ENCODE results near the gene PLGLB1.
A peak's percentile ranks its signal among the peaks of the same experiment; 100 is the strongest.
"Not testable (repeated sequence)": the region's sequence is repeated elsewhere in the genome, so short reads cannot be mapped to it uniquely, and the experiment has no call there.

PLGLB1 gene

DNA sequence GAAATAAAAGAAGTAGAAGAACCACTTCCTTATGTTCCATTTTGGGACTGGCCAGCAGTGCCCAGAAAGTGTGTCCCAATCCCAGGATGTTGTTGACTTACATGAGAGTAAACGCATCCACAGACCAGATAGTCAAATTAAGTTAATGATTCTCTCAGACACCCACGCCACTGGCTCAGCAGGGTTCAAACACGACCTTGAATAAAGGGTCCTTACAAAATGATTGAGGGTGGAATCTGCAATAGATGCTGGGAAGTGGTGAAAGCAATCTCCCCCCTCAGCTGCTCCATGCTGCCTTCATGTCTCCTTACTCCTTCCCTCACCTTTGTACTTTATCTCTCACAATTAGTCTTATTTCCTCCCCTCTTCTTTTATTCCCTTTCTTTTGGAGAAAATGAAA, at the start of gene PLGLB1:
TSS of gene PLGLB1 (minus strand) at position 101 of the 400 bp plus-strand sequence. CDS start at position 40, 61 bp downstream.
- H3K4me3 ChIP-seq (ENCODE audit: low read depth, low read length); DNase-seq (ENCODE audit: low read depth, low spot score); in situ Hi-C loops (cut with HindIII; ENCODE audit: low sequenced_read_pairs): not testable (repeated sequence)

DNA sequence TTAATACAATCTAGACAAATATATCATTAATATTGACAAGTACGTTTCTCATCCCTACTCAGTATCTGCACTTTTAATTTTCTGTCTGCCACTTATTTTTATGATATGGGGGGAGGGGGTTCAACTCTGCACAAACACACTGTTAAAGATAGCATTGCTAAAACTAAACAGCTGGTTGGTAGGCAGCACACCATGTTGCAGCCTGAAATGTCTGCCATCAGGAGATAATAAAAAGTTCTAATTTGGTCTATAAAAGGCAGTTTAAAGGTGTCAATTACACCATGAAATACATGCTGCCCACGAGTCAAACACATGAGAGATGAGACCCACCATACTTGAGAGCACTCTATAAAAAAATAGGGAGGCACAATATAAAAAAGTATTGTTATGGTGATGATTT, 42.7 kb upstream of the PLGLB1 start:
- DNase-seq (ENCODE audit: low read depth, low spot score); H3K4me3 ChIP-seq (ENCODE audit: low read depth, low read length); in situ Hi-C loops (cut with HindIII; ENCODE audit: low sequenced_read_pairs): not testable (repeated sequence)

DNA sequence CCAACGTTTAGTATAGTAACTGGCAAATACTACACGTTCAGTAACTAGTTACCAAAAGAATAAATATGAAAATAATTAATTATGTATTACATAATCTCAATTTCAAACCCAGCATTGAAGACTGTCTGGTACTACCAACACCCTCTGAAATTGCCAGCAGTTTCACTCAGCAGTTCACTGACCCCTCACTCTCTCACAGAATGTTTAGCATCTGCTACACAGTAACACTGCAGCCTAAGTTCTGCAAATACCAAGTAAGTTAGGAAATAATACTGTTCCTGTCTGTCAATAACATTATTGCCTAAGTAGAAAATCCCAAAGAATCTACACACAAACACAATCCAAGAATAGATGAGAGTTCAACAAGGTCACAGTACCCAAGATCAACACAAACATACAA, 41.8 kb upstream of the PLGLB1 start:
- DNase-seq (ENCODE audit: low read depth, low spot score); in situ Hi-C loops (cut with HindIII; ENCODE audit: low sequenced_read_pairs); H3K4me3 ChIP-seq (ENCODE audit: low read depth, low read length): not testable (repeated sequence)

DNA sequence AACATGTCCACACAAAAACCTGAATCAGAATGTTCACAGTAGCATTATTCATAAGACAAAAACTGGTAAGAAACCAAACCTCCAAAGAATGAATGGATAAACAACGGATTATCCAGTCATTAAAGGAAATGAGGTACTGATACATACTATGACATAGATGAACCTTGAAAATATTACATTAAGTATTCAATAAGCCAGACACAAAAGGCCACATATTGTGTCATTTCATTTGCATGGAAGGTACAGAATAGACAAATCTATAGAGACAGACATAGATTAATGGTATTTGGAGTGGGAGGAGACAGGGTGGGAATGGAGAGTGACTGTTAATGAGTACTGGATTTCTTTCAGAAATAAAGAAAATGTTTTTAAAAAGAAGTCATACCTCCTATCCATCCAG, 39.9 kb upstream of the PLGLB1 start:
- H3K4me3 ChIP-seq (ENCODE audit: low read depth, low read length); DNase-seq (ENCODE audit: low read depth, low spot score); in situ Hi-C loops (cut with HindIII; ENCODE audit: low sequenced_read_pairs): not testable (repeated sequence)

DNA sequence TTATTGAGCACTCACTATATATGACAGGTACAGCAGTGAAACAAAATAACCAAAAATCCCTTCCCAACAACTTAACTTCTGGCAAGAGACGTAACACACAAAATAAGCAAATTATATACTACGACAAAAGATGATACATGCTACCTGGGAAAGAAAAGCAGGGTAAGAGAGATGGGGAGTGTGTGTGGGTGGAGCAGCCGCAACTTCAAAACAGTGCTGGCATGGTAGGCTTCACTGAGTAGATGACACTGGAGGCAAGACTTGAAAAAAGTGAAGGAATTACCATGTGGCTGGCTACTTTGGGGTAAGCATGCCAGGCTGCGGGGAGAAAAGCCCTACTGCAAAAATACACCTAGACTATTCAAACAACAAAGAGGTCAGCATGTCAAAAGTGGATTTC, 36.0 kb upstream of the PLGLB1 start:
- in situ Hi-C loops (cut with HindIII; ENCODE audit: low sequenced_read_pairs); DNase-seq (ENCODE audit: low read depth, low spot score): not testable (repeated sequence)

DNA sequence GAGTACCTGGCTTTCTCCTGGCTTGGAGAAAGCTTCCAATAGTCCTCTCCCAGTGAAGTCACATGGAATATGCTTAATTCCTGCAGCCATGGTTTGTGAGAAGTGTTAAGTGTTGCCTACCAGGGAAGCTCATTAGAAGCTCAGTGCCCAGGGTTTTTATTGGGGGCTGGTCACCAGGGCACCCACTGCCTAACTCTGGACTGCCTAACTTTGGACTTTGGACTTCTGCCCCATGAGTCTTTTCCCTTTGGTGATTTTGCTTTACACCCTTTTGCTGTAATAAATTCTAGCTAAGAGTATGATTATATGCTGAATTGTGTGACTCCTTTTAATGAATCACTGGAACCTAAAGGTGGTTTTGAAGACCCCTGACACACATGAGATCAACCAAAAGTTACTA, 35.2 kb upstream of the PLGLB1 start:
- DNase-seq (ENCODE audit: low read depth, low spot score); H3K4me3 ChIP-seq (ENCODE audit: low read depth, low read length); in situ Hi-C loops (cut with HindIII; ENCODE audit: low sequenced_read_pairs): not testable (repeated sequence)

More for the DNA sequence above, 36.0 kb upstream of the PLGLB1 start:
- H3K4me3 ChIP-seq (ENCODE audit: low read depth, low read length), result not testable (repeated sequence)

DNA sequence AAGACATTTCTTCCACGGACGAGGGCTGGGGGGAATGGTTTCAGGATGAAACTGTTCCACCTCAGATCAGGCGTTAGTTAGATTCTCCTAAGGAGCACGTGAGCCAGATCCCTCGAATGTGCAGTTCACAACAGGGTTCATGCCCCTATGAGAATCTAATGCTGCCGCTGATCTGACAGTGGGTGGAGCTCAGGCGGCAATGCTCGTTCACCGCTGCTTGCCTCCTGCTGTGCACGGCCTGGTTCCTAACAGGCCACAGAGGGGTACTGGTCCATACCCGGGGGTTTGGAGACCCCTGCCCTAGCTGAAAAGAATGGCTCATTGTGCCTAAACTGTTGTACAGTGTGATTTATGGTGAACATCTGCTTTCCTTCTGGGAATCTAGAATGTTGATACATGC, 34.8 kb upstream of the PLGLB1 start:
- in situ Hi-C loops (cut with HindIII; ENCODE audit: low sequenced_read_pairs); H3K4me3 ChIP-seq (ENCODE audit: low read depth, low read length); DNase-seq (ENCODE audit: low read depth, low spot score): not testable (repeated sequence)

DNA sequence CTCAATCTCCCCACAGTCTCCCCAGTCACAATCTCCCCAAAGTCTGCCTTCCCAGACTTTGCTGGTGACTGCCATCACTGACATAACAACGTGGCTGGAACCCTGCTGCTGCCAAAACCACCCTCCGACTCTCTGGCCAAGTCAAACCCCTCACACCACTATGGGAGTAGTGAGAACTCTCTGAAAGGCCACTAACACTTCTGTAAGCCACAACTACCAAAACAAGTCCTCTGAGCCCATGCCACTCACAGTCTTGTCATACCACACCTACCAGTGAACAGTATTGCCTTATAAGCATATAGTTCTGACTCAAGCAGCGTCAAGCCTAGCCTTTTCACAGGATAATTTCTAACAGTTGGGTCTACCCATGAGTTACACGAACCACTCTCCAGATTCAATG, 32.7 kb upstream of the PLGLB1 start:
- in situ Hi-C loops (cut with HindIII; ENCODE audit: low sequenced_read_pairs); DNase-seq (ENCODE audit: low read depth, low spot score); H3K4me3 ChIP-seq (ENCODE audit: low read depth, low read length): not testable (repeated sequence)

DNA sequence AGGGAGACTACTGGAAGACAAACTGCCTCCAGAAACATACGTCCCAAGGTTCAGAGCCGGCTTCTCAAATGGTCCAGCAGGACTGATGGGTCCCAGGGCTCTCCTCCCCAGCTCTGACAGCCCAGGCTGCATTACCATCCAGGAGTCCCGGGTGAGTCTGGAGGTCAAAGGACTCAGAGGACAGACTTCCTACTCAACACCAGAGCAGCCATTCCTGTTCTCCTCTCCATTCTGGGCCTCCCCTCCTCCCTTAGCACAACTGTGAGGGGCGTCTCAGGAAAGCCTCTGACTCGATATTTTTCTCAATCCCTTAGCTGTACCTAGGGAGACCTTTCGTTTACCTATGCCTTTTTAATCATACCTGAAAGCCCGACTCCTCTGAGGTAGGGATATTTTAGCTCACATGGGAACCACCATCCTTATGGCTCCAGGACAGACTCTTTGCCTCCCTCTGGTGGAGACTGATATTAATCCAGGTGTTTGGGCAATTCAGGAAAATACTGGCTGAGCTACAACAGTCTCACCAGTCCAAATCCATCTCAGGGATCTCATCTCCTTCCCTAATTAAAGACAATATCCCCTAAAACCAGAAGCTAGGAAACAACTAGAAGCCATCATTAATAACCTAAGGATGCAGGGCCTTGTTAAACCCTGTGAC, 19.8 kb upstream of the PLGLB1 start:
- DNase-seq (ENCODE audit: low read depth, low spot score); H3K4me3 ChIP-seq (ENCODE audit: low read depth, low read length); in situ Hi-C loops (cut with HindIII; ENCODE audit: low sequenced_read_pairs): not testable (repeated sequence)
- TF ChIP-seq, protein P1, sequence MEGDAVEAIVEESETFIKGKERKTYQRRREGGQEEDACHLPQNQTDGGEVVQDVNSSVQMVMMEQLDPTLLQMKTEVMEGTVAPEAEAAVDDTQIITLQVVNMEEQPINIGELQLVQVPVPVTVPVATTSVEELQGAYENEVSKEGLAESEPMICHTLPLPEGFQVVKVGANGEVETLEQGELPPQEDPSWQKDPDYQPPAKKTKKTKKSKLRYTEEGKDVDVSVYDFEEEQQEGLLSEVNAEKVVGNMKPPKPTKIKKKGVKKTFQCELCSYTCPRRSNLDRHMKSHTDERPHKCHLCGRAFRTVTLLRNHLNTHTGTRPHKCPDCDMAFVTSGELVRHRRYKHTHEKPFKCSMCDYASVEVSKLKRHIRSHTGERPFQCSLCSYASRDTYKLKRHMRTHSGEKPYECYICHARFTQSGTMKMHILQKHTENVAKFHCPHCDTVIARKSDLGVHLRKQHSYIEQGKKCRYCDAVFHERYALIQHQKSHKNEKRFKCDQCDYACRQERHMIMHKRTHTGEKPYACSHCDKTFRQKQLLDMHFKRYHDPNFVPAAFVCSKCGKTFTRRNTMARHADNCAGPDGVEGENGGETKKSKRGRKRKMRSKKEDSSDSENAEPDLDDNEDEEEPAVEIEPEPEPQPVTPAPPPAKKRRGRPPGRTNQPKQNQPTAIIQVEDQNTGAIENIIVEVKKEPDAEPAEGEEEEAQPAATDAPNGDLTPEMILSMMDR (IDR thresholded peaks at IDR 0.05; ENCODE audit: low read depth, low read length), result peak; percentile 24

DNA sequence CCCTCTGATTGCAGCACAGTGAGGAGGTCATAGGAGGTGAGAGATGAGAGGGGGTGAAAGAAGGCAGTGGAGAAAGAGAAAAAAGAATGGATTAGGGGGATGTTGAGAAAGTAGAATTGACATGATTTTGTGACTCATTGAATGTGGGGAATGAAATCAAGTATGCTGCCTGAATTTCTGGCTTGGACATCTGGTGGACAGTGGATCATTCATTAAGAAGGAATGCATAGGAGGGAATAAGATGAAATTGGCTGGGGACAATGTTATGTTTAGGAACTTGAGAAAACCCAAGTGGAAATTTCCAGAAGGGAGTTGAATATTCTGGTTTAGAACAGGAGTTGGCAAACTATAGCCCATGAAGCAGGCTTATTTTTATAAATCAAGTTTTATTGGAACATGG, 7.0 kb upstream of the PLGLB1 start:
- in situ Hi-C loops (cut with HindIII; ENCODE audit: low sequenced_read_pairs); H3K4me3 ChIP-seq (ENCODE audit: low read depth, low read length); DNase-seq (ENCODE audit: low read depth, low spot score): not testable (repeated sequence)

DNA sequence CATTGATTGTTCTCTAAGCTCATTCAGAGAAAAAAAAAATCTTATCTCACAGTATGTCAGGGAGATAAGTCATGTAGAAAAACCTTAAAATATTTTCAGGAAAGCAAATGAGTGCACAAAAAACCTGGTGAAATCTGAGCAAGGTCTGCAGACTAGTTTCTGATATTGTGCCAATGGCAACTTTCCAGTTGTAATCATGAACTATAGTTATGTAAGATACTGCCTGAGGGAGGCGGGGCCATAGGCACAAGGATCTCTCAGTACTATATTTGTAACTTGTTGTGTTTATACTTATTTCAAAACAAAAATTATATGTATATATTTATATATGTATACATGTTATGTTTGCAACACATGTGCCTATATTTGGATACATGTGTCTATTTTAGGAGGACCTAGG, 5.2 kb upstream of the PLGLB1 start:
- DNase-seq (ENCODE audit: low read depth, low spot score); H3K4me3 ChIP-seq (ENCODE audit: low read depth, low read length); in situ Hi-C loops (cut with HindIII; ENCODE audit: low sequenced_read_pairs): not testable (repeated sequence)

DNA sequence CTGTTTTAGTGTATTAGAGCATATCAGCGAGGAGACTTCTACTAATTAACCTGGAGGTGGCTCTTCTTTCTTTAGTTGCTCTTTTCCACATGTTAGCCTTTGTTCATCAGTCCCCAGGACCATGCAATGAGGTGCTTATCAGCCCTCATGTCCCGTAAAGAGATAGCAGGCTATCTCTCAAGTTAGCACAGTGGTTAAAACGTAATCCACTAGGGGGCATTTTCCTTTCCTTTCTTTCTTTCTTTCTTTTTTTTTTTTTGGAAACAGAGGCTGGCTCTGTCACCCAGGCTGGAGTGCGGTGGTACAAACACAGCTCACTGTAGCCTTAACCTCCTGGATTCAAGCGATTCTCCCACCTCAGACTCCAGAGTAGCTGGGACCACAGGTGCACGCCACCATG, 4.3 kb upstream of the PLGLB1 start:
- DNase-seq (ENCODE audit: low read depth, low spot score); in situ Hi-C loops (cut with HindIII; ENCODE audit: low sequenced_read_pairs); H3K4me3 ChIP-seq (ENCODE audit: low read depth, low read length): not testable (repeated sequence)

DNA sequence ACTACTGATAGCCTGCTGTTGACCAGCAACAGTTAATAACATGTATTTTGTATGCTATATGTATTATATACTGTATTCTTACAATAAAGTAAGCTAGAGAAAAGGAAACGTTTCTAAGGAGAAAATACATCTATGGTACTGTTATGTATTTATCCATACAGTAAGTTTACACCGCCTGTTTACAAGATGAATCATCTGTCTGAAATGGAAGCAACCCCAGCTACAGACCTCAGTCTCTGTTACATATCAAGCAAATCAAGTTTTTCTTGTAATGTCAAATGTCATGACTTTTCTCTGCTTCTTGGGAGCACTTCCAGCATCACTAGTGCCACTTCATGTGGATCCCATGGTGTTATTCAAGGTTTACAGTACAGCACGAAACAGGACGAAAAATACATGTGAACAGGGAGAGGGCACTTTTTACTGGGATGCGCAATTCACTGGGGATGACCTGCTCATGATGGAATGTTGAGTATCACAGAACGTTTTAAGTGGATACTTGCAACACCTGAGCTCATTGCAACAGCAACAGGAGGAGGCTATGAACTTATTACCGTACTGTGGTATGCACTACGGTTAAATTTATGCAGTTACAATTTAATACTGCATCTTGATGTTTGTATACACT, 2.5 kb upstream of the PLGLB1 start:
- in situ Hi-C loops (cut with HindIII; ENCODE audit: low sequenced_read_pairs); DNase-seq (ENCODE audit: low read depth, low spot score); H3K4me3 ChIP-seq (ENCODE audit: low read depth, low read length): not testable (repeated sequence)

DNA sequence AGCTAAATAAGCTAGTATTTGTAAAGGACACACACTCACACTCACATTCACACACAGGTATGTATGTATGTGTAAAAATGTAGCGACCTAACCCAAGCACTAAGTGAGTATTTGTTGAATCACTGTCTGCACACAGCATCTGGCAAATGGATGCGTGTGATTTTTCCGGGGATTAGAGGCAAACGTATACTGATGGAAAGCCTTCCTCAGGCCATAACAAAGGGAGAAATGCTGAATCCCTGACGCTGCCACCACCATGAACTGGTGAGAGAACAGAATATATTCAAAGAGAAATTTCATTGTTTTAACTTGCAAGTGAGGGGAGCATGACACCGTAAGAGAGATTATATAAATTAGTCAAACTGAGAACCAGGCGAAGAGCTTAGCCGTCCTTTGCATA, 601 bp downstream of the PLGLB1 start:
- in situ Hi-C loops (cut with HindIII; ENCODE audit: low sequenced_read_pairs); DNase-seq (ENCODE audit: low read depth, low spot score); H3K4me3 ChIP-seq (ENCODE audit: low read depth, low read length): not testable (repeated sequence)

DNA sequence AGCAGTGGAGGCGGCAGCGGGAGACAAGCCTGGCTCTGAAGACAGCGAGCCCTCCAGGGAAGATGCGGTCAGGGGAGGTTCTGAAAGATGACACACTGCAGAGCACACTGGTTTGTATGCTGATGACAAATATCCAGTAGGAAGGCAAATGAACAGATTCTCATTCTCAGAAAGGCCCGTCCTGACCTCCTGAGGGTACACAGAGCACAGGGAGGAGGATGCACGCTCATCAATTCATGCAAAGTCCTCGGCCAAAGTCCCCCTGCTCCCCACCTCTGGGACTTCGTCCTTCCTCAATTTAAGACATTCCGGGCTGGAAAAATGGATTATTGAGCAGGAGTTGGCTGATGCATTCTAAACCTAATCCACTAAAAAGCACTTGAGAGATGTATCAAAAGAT, 2.6 kb downstream of the PLGLB1 start:
- DNase-seq (ENCODE audit: low read depth, low spot score); in situ Hi-C loops (cut with HindIII; ENCODE audit: low sequenced_read_pairs); H3K4me3 ChIP-seq (ENCODE audit: low read depth, low read length): not testable (repeated sequence)

DNA sequence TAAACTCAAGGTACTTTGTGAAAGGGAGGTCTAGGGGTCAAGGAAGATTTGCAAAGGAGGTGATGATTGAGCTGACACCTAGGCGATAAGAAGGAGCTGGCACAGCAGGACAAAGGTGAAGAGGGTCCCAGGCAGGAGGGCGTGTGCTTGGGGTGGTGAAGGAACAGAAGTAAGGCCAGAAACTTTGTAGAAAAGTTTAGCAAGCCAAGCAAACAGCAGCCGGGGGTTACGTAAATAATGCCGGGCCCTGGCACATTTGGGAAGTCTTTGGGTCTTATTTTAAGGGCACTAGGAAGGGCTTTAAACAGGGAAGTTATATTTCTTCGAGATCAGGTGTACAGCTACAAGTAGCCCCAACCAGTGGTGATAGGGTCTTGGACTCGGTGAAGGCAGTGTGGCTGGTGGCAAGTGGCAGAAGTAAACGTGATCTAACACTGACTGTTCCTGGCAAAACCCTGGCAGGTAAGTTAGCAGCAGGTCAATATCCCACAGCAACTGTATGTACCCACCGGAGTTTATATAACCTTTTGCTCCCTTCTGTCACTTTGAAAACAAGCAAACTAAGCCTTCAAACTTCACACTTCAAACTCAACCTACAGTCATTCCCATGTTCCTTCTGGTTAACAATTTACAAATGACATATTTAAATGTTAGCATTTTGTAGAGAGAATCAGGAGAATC, 7.0 kb downstream of the PLGLB1 start:
- H3K4me3 ChIP-seq (ENCODE audit: low read depth, low read length); in situ Hi-C loops (cut with HindIII; ENCODE audit: low sequenced_read_pairs); DNase-seq (ENCODE audit: low read depth, low spot score): not testable (repeated sequence)

Data from astrocyte of the spinal cord (primary cell).